Skeletal muscle satellite cell (primary cell): ENCODE results near the gene PI4KA.
"Not testable (repeated sequence)": the region's sequence is repeated elsewhere in the genome, so short reads cannot be mapped to it uniquely, and the experiment has no call there.

Experiments
- H3K27me3 ChIP-seq: 2 replicates; pipeline ENCODE4 v1.7.0; 2013; ENCODE audit warnings: low read length; ENCODE audit not compliant: control insufficient read depth, insufficient read depth
- H3K36me3 ChIP-seq: 2 replicates; pipeline ENCODE4 v1.7.0; 2013; ENCODE audit warnings: mild to moderate bottlenecking, control low read depth, low read length; ENCODE audit not compliant: insufficient read depth
- H3K4me1 ChIP-seq: 2 replicates; pipeline ENCODE4 v1.7.0; 2013; ENCODE audit warnings: low read length; ENCODE audit not compliant: control insufficient read depth, insufficient read depth
- H3K4me2 ChIP-seq: 2 replicates; pipeline ENCODE4 v1.7.0; 2013; ENCODE audit warnings: mild to moderate bottlenecking, low read length
- H3K4me3 ChIP-seq: 2 replicates; pipeline ENCODE4 v1.7.0; 2013; ENCODE audit warnings: low read length
- H3K9ac ChIP-seq: 2 replicates; pipeline ENCODE4 v1.7.0; 2013; ENCODE audit warnings: mild to moderate bottlenecking, low read depth, low read length, moderate library complexity
- H3K9me3 ChIP-seq: replicated peaks from 2 replicates; pipeline ENCODE4 v1.7.0; 2013; ENCODE audit warnings: mild to moderate bottlenecking, control low read depth, low read length

Gene PI4KA

GRCh38 chr22:20675613-20676012 lies 183.0 kb downstream of the PI4KA start:
- H3K4me2 ChIP-seq, H3K36me3 ChIP-seq, H3K9ac ChIP-seq, H3K4me1 ChIP-seq, H3K9me3 ChIP-seq, H3K4me3 ChIP-seq: not testable (repeated sequence)
- peaks cover 53% of the 10 kb centered on the region for H3K27me3 ChIP-seq

GRCh38 chr22:20674998-20675397 lies 183.6 kb downstream of the PI4KA start:
- H3K4me1 ChIP-seq: no peaks in the 10 kb centered on the region
- peaks cover 53% of the 10 kb centered on the region for H3K27me3 ChIP-seq
- H3K36me3 ChIP-seq: no peaks in the 10 kb centered on the region
- H3K9ac ChIP-seq: no peak overlapping the region
- H3K4me3 ChIP-seq: no peak overlapping the region
- H3K4me2 ChIP-seq: no peak overlapping the region
- no peaks in the 10 kb centered on the region for H3K9me3 ChIP-seq

- Histone ChIP-seq H3K36me3 (no peaks in the 10 kb centered on the region), H3K4me2 (no peak overlapping the region), H3K9me3 (no peaks in the 10 kb centered on the region), H3K4me3 (no peak overlapping the region), H3K4me1 (no peaks in the 10 kb centered on the region), H3K9ac (no peak overlapping the region), H3K27me3 (peaks cover 53% of the 10 kb centered on the region)
These were observed 185.1 kb downstream of the PI4KA start for GRCh38 chr22:20673295-20674195.

- H3K4me3 ChIP-seq: no peak overlapping the region
- H3K4me2 ChIP-seq: no peak overlapping the region
- no peak overlapping the region for H3K9ac ChIP-seq
- H3K36me3 ChIP-seq: no peaks in the 10 kb centered on the region
- peaks cover 53% of the 10 kb centered on the region for H3K27me3 ChIP-seq
- H3K4me1 ChIP-seq: no peaks in the 10 kb centered on the region
- no peaks in the 10 kb centered on the region for H3K9me3 ChIP-seq
These were observed 185.9 kb downstream of the PI4KA start for GRCh38 chr22:20672732-20673131.

GRCh38 chr22:20672082-20672424 lies 186.6 kb downstream of the PI4KA start:
- Histone ChIP-seq H3K4me2 (no peak overlapping the region), H3K27me3 (peaks cover 55% of the 10 kb centered on the region), H3K36me3 (no peaks in the 10 kb centered on the region), H3K9ac (no peak overlapping the region), H3K9me3 (no peaks in the 10 kb centered on the region), H3K4me3 (no peak overlapping the region), H3K4me1 (no peaks in the 10 kb centered on the region)

- Histone ChIP-seq H3K9me3 (no peaks in the 10 kb centered on the region), H3K4me1 (no peaks in the 10 kb centered on the region), H3K36me3 (no peaks in the 10 kb centered on the region), H3K27me3 (peaks cover 55% of the 10 kb centered on the region), H3K4me3 (no peak overlapping the region), H3K9ac (no peak overlapping the region), H3K4me2 (no peak overlapping the region)
These were observed 187.1 kb downstream of the PI4KA start for GRCh38 chr22:20671409-20672081.

- not testable (repeated sequence) for H3K36me3 ChIP-seq, H3K4me3 ChIP-seq, H3K9ac ChIP-seq, H3K4me2 ChIP-seq, H3K4me1 ChIP-seq, H3K9me3 ChIP-seq
- H3K27me3 ChIP-seq: peaks cover 53% of the 10 kb centered on the region
These were observed 188.0 kb downstream of the PI4KA start for GRCh38 chr22:20670457-20671261.

GRCh38 chr22:20669884-20670283 lies 188.7 kb downstream of the PI4KA start:
- H3K9ac ChIP-seq: not testable (repeated sequence)

GRCh38 chr22:20669471-20669870 lies 189.1 kb downstream of the PI4KA start:
- H3K27me3 ChIP-seq: peaks cover 47% of the 10 kb centered on the region
- H3K4me1 ChIP-seq, H3K4me3 ChIP-seq, H3K9ac ChIP-seq, H3K4me2 ChIP-seq, H3K36me3 ChIP-seq, H3K9me3 ChIP-seq: not testable (repeated sequence)

More at GRCh38 chr22:20669884-20670283, 188.7 kb downstream of the PI4KA start:
- H3K4me1 ChIP-seq, H3K4me2 ChIP-seq, H3K36me3 ChIP-seq, H3K9me3 ChIP-seq, H3K4me3 ChIP-seq: not testable (repeated sequence)
- peaks cover 46% of the 10 kb centered on the region for H3K27me3 ChIP-seq

GRCh38 chr22:20668769-20669168 lies 189.8 kb downstream of the PI4KA start:
- H3K27me3 ChIP-seq: peaks cover 46% of the 10 kb centered on the region
- H3K4me1 ChIP-seq, H3K9ac ChIP-seq, H3K4me3 ChIP-seq, H3K9me3 ChIP-seq, H3K4me2 ChIP-seq, H3K36me3 ChIP-seq: not testable (repeated sequence)

GRCh38 chr22:20668226-20668625 lies 190.4 kb downstream of the PI4KA start:
- H3K36me3 ChIP-seq, H3K4me2 ChIP-seq, H3K4me3 ChIP-seq, H3K4me1 ChIP-seq, H3K9me3 ChIP-seq, H3K9ac ChIP-seq: not testable (repeated sequence)
- H3K27me3 ChIP-seq: peaks cover 41% of the 10 kb centered on the region
